Cardiac ventricle fibroblast (primary cell): ENCODE measurements around the gene C1D. TPM values are rescaled to one million over a fixed set of nuclear protein-coding genes. Genes with fewer than 3 reads are reported as not detected.

ENCODE experiments used
- total RNA-seq: library from RNA; depleted of rRNA; stranded (reverse); fragments of >200 nt; gene quantifications from 2 replicates; pipeline ENCODE4 v1.2.3, GENCODE V29; 2015

C1D gene
- total RNA-seq, result 24.8 and 25.8 TPM in 2 replicates

GRCh38 chr2:68062680-68063387 lies at the start of gene C1D:
C1D (minus strand) TSS chr2:68063004; CDS start chr2:68047310, 15,694 bp downstream.

Other genes with a start within 250 kb of the C1D start
- gene PNO1, start 94.9 kb upstream of the C1D start, total RNA-seq, result 11.3 and 11.9 TPM in 2 replicates
- 23.3 and 26.8 TPM in 2 replicates for gene PPP3R1, start 189.5 kb upstream of the C1D start, total RNA-seq